Erythroblast (primary cell): Measurements from ENCODE around the gene SLC22A4.

Source experiments
- DNase-seq, 2 experiments: peaks; one replicate each; lab custom pipeline; 2025; lab: John Stamatoyannopoulos, UW
- GATA1 ChIP-seq: IDR thresholded peaks from 2 replicates; pipeline ENCODE4 v1.6.1; 2011; ENCODE audit warnings: low read depth, mild to moderate bottlenecking, control low read depth, low read length, moderate library complexity
- POLR2A ChIP-seq: IDR thresholded peaks from 2 replicates; pipeline ENCODE4 v1.6.1; 2011; ENCODE audit warnings: mild to moderate bottlenecking, low read length

The SLC22A4 gene

DNA sequence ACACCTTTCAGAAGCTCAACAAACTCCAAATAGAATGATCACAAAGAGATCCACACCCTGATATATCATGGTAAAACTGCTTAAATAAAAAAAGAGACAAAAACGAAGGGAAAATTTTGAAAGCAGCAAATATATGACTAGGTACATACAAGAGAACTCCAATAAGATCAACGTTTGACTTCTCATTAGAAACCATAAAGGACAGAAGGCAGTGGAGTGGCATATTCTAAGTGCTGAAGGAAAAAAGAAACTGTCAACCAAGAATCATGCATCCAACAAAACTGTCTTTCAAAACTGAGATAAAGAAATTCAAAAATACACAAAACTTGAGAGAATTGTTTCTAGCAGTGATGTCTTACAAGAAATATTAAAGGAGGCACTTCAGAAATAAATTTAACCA lies 11.2 kb downstream of the SLC22A4 start:
- TF ChIP-seq POLR2A (no peak), GATA1 (no peak)
- peak; percentile 45 to 62 for DNase-seq

DNA sequence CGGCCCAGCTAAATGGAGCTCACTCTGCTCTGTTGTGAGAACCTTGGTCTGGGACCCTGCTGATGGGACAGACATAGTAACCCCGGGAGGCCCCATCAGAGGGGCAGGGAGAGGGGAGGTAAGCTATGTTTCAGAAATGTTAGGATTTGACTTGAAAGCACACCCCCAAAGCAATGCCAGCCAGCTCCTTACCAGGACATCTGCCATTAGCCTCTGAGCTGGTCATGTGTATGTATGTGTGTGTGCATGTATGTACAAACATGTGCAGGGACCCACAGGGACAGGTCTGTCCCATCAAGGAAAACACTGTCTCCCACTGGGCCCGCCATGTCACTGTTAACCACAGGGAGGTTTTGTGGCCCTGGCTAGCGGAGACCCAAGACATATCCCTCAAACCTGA lies 14.5 kb downstream of the SLC22A4 start:
- no peak for DNase-seq

DNA sequence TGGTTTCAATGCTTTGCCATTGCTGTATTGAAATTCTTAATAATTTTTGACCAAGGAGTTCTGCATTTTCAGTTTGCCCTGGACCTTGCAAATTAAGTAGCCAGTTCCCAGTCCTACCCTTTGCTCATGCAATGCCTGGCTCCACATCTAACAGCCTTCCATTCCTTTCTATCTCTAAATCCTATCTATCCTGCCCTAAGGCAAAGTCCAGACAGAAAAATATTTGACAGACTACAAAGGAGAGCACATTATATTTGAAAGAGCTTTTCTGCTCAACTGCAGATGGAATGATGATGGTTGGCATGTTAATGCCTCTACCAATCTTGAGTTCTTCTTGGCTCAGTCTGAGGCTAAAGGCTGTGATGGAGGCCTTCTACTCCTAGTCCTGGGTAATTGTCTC lies 15.5 kb downstream of the SLC22A4 start:
- no peak for DNase-seq
- TF ChIP-seq GATA1 (no peak), POLR2A (no peak)

More for the DNA sequence above, 14.5 kb downstream of the SLC22A4 start:
- no peak for TF ChIP-seq POLR2A
- no peak for TF ChIP-seq GATA1

DNA sequence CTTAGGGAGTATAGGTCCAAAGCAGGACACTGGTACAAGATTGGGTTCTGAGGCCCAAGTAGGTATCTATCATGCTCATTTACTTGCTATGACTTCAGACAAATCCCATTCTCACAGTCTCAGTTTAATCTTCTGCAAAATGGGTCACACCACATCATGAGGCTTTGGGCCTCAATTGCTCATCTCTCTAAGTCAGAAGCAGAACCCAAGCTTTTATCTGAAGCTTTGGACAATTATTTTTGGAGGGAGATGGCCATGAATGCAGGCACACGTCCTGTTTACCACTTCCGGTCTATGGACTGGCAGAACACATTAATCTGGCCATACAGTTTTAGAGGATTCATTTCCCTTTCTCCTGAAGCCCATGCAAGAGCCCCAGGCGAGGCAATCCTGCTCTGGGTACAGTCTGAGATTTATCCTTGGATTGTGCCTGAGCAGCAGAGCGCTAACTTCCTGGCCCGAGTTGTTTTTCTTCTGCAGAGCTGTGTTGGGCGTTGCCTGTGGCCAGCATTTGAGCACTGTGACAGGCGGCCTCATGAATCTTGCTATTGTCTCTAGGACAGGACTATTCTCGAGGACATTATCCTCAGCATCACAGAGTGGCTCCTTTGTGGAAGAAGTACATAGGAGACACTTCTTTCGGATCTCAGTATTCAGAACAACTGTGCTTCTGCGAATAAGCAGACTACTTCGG lies 16.1 kb downstream of the SLC22A4 start:
- peak in 1 of 2 experiments; percentile 24 for DNase-seq

DNA sequence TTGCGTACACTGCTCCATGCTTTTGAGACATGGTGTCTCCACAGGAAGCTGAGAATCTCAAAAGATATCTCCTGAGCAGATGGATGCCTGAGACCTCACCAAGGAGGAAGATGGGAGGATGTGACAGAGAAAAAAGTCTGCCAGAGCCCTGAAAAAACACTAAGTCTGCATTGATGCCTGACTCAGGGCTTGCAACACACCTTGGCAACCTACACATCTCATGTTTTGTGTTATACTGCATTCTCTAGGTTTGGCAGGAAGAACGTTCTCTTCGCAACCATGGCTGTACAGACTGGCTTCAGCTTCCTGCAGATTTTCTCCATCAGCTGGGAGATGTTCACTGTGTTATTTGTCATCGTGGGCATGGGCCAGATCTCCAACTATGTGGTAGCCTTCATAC lies 19.2 kb downstream of the SLC22A4 start:
- no peak for TF ChIP-seq POLR2A
- no peak for TF ChIP-seq GATA1

More for the DNA sequence above, 16.1 kb downstream of the SLC22A4 start:
- TF ChIP-seq POLR2A (no peak), GATA1 (no peak)

DNA sequence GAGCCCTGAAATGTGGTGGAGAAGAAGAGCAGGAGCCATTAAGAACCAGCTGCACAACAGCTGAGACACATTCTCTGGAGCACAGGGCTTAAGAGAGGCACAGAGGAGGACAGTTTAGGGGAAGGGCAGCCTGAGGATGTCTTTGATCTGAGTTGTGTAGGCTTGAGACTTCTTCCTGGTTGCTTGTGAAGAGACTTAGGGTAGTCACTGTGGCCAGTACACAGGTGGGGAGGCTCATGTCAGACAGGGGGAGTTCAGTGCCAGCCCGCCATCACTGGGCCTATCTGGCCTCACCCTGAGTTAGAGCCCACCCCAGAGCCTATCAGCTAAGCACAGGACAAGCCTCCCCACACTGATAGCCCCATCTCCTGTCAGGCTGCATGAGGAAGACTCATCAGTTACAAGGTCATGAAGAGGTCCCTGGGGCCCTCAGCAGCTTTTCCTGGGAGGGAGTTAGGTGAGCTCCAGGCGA lies 19.8 kb downstream of the SLC22A4 start:
- TF ChIP-seq GATA1 = peak; percentile 72
- peak; percentile 61 for TF ChIP-seq POLR2A
- peak; percentile 95 to 99 for DNase-seq

More for the DNA sequence above, 19.2 kb downstream of the SLC22A4 start:
- peak; percentile 26 to 49 for DNase-seq

DNA sequence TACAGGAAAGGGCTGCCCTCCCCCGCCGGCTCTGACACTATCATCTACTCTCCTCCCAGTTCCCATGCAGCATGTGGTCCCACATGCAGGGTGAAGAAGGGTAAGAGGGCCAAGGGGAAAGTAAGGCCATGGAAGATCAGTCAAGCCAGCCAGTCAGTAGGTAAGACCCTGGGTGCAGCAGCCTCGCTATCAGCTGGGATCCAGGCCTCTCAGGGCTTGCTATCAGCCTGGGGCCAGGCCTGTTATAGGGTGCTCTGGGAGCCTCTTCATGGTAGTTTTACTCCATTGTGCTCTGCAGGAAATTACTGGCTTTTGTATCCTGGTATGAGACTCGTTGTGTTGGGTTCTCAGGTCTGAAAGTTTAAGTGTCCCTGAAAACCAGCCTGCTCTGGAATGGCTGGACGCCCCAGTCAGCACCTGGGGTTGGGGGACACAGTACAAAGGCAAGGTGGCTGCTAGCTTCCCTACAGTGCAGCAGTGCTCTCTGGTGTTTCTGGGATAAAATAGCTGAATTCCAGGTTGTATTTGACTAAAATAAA lies 21.4 kb downstream of the SLC22A4 start:
- DNase-seq = peak; percentile 93 to 97
- TF ChIP-seq GATA1 (peak; percentile 93), POLR2A (peak; percentile 36)

DNA sequence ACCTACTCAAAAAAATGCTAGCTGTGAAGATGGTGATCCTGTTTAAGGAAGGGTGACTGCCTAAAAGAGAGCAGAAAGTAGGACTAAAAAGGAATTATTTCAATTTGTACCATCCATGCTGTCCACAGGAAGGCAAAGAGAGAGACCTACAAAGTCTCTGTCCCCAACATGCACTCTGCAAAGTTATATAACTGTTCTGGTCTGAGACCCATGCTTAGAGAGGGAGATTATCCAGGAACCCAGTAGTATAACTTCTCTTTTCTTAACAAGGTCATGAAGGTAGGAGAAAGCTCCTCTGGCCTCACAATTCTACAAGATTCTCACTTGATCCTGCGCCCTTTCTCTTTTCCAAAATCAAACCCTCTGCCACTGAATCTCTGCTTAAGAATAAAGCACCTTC lies 25.8 kb downstream of the SLC22A4 start:
- TF ChIP-seq POLR2A = no peak
- no peak for TF ChIP-seq GATA1
- no peak for DNase-seq

DNA sequence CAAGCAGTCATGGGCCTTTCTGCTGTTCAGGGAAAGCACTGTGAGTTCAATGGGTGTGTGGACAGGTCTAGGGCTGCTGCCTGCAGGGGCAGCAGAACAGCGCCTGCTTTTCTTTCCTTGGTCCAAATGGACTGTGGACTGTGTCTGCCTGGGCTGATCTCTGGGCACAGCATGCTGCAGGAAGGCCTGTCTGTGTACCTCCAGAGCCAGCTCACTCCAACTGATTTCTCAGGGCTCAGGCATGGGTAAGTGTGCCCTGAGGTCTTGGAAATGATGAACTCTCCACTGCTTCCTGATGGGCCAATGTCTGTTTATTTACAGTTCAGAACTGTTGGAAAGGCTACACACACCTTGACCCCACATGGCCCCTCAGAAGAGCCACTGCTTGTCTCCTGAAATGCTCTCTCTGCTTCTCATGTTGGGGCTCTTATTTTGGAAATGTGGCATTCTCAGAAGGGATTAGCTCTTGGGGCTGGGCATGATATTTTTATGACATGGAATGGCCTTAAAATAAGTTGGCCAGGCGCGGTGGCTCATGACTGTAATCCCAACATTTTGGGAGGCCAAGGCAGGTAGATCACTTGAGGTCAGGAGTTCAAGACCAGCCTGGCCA lies 27.0 kb downstream of the SLC22A4 start:
- DNase-seq = no peak
- TF ChIP-seq GATA1 = no peak
- TF ChIP-seq POLR2A = no peak

DNA sequence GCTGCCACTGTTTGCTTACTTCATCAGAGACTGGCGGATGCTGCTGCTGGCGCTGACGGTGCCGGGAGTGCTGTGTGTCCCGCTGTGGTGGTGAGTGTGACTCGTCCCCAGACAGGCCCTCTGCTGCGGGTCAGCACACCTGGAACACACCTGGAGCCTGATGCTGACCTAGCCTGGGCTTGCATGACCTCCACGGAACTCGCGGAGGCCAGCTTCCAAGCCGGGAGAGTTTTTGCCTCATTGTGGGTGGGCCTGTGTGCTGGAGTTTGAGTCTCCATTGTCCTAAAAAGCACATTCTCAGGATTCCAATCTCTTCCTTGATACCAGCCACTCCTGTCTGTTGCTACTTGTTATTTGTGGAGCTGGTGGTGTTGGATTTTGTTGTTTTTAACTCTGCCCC lies 28.1 kb downstream of the SLC22A4 start:
- no peak for DNase-seq
- TF ChIP-seq GATA1 (no peak), POLR2A (no peak)

DNA sequence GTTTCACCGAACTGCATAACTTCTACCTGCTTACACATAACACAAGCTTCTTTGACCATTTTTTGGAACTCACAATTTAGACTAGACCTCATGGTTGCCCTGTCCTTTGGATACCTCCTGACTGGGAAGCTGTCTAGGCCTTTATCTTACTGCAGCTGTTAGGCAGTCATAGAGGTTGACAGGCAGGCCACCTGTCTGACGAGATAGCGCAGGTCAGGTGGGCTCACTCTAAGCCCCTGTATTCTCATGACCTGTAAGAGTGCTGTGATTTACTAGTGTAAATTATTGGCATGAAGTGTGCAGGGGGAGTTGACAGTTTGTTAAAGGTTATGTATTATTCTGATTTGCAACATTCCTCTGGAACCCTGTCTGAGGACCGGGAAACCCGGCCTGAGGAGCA lies 29.0 kb downstream of the SLC22A4 start:
- TF ChIP-seq POLR2A (no peak), GATA1 (no peak)

DNA sequence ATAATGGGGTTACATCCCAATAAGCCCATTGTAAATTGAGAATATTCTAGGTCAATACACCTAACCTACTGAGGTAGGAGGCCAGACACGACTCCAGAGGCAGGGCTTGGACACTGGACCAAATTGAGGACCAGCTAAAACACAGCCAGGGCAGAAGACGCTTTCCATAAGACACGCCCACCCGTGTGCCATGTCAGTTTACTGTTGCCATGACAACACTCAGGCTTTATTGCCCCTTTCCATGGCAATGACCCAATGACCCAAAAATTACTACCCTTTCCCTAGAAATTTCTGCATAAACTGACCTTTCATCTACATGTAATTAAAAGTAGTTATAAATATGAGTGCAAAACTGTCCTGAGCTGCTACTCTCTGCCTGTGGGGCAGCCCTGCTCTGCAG lies 31.5 kb downstream of the SLC22A4 start:
- no peak for DNase-seq

More for the DNA sequence above, 29.0 kb downstream of the SLC22A4 start:
- DNase-seq = peak in 1 of 2 experiments; percentile 36

DNA sequence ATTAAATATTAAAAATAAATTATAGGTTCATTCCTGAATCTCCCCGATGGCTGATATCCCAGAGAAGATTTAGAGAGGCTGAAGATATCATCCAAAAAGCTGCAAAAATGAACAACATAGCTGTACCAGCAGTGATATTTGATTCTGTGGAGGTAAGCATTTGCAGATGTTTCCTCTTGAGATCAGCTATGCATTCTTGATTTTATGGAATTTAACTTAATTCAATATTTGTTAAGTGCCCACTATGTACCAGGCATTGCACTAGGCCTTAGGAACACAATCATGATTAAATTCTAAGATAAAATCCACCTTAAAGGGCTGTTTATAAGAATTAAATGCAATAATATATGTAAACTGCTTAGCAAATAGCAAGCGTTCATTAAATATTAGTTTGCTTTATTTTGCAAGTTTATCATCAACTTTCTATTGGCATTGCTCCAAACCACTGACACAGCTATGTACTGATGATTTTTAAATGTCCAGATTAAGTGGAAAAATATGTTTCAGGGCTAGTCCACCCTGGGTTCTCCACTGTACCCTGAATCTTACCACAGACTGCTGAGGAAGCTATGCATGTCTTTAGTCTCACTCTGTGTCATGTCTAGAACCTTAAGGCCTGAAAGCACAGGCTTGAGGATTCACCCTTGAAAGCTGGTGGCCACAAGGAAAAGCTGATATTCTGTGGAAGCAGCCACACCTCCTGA lies 33.2 kb downstream of the SLC22A4 start:
- no peak for TF ChIP-seq GATA1
- no peak for TF ChIP-seq POLR2A
- DNase-seq = peak; percentile 17 to 42

More for the DNA sequence above, 31.5 kb downstream of the SLC22A4 start:
- no peak for TF ChIP-seq POLR2A
- TF ChIP-seq GATA1 = no peak

DNA sequence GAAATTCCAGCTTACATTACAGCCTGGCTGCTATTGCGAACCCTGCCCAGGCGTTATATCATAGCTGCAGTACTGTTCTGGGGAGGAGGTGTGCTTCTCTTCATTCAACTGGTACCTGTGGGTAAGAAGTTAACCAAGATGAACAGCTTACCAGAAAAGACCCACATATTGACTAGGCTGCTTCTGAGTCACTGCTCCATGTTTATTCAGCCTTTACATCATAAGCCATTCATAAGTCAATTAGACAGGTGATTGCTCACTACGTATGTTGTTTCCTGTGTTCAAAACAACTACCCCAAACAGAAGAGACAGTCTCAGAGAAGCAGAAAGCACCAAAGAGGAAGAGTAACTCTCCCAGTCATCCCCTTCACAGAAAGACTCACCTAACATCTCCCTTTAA lies 40.6 kb downstream of the SLC22A4 start:
- TF ChIP-seq GATA1 (no peak), POLR2A (no peak)
- no peak for DNase-seq
